DND-41 (cell line): ENCODE data around the gene PTPRN2.

Source experiments
- ATAC-seq: fragments of 200-7000 bp; cut with Tn5 transposase; 3 replicates; pipeline ENCODE4 v1.9.1; 2021; ENCODE audit warnings: low read depth; ENCODE audit not compliant: insufficient read depth
- DNase-seq: peaks from one replicate; pipeline ENCODE4 v3.0.0-alpha.2; 2020
- H2AFZ ChIP-seq: 2 replicates; pipeline ENCODE4 v1.6.0; 2012; ENCODE audit warnings: low read depth, low read length
- H3K27ac ChIP-seq: 2 replicates; pipeline ENCODE4 v1.5.1; 2012; ENCODE audit warnings: low read length, inconsistent platforms
- H3K27me3 ChIP-seq: fragments of 200-600 bp; sonication (generic); 2 replicates; pipeline ENCODE4 v1.6.0; 2012; ENCODE audit warnings: low read length, mild to moderate bottlenecking, inconsistent platforms; ENCODE audit not compliant: insufficient read depth, poor library complexity
- H3K36me3 ChIP-seq: 2 replicates; pipeline ENCODE4 v1.5.1; 2012; ENCODE audit warnings: low read length, inconsistent platforms; ENCODE audit not compliant: insufficient read depth
- H3K4me1 ChIP-seq: 2 replicates; pipeline ENCODE4 v1.5.1; 2012; ENCODE audit warnings: mild to moderate bottlenecking, low read length; ENCODE audit not compliant: insufficient read depth
- H3K4me2 ChIP-seq: 2 replicates; pipeline ENCODE4 v1.6.0; 2012; ENCODE audit warnings: mild to moderate bottlenecking, moderate library complexity, low read length, inconsistent platforms; ENCODE audit not compliant: insufficient read depth
- H3K4me3 ChIP-seq, 2 experiments: fragments of 200-600 bp in 1 of 2; shearing (Covaris generic) in 1 of 2; 2 replicates each; pipeline ENCODE4 v1.5.1; 2012 to 2016; ENCODE audit warnings: inconsistent platforms in 2 of 2, low read length in 2 of 2, mild to moderate bottlenecking in 2 of 2, low read depth in 1 of 2, moderate library complexity in 1 of 2
- H3K79me2 ChIP-seq: 2 replicates; pipeline ENCODE4 v1.6.0; 2012; ENCODE audit warnings: low read length, inconsistent platforms; ENCODE audit not compliant: insufficient read depth
- H3K9ac ChIP-seq: 2 replicates; pipeline ENCODE4 v1.6.0; 2012; ENCODE audit warnings: low read depth, mild to moderate bottlenecking, inconsistent platforms, low read length, moderate library complexity
- H3K9me3 ChIP-seq: 2 replicates; pipeline ENCODE4 v1.5.1; 2012; ENCODE audit warnings: low read length, moderate library complexity, mild to moderate bottlenecking, inconsistent platforms; ENCODE audit not compliant: insufficient read depth, severe bottlenecking
- H4K20me1 ChIP-seq: 2 replicates; pipeline ENCODE4 v1.6.0; 2012; ENCODE audit warnings: low read length; ENCODE audit not compliant: insufficient read depth
- CTCF ChIP-seq: IDR thresholded peaks from 2 replicates; pipeline ENCODE4 v1.5.1; 2012; ENCODE audit warnings: borderline replicate concordance, low read length, moderate library complexity, mild to moderate bottlenecking; ENCODE audit not compliant: poor library complexity, severe bottlenecking; ENCODE audit errors: extremely low read depth
- EZH2 ChIP-seq: IDR thresholded peaks from 3 replicates; pipeline ENCODE4 v1.6.1; 2012; ENCODE audit warnings: borderline replicate concordance, low read depth, mild to moderate bottlenecking, moderate library complexity, low read length, inconsistent platforms; ENCODE audit not compliant: severe bottlenecking

Gene PTPRN2

DNA sequence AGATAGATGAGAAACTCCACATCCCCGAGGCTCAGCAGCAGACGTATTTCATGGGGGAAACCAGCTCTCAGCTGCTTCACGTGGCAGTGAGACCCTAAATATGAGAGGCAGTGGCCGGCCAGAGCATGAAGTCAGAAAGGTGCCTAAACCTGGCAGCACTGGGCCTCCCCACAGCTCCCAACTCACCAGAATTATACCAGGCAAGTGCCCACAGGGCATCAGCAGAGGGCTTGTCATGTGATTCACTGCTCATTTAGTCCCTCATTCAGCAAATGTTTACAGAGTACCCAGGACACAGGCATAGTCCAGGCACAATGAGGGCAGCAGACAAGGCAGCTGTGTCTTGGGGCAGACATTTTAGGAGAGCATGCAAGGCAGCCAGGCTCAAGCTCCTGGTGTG is 212.6 kb downstream of the PTPRN2 start:
- no peak overlapping the region for H3K4me3 ChIP-seq
- no peak overlapping the region for H2AFZ ChIP-seq
- H3K27me3 ChIP-seq = no peaks in the 10 kb centered on the region
- ATAC-seq = no peak
- H3K27ac ChIP-seq = no peak overlapping the region
- no peaks in the 10 kb centered on the region for H4K20me1 ChIP-seq
- TF ChIP-seq EZH2 = no peak
- TF ChIP-seq CTCF = no peak
- H3K36me3 ChIP-seq = no peaks in the 10 kb centered on the region
- H3K9me3 ChIP-seq = peaks cover 3% of the 10 kb centered on the region
- no peaks in the 10 kb centered on the region for H3K4me1 ChIP-seq
- H3K9ac ChIP-seq = no peak overlapping the region
- H3K4me2 ChIP-seq = no peak overlapping the region
- no peaks in the 10 kb centered on the region for H3K79me2 ChIP-seq
- DNase-seq = no peak

GRCh38 chr7:158374586-158374985 is 213.0 kb downstream of the PTPRN2 start:
- Histone ChIP-seq H3K79me2 (no peaks in the 10 kb centered on the region), H3K27me3 (no peaks in the 10 kb centered on the region), H3K4me2 (no peak overlapping the region), H3K9ac (no peak overlapping the region), H3K4me1 (no peaks in the 10 kb centered on the region), H2AFZ (no peak overlapping the region), H3K36me3 (no peaks in the 10 kb centered on the region), H3K9me3 (no peaks in the 10 kb centered on the region), H4K20me1 (no peaks in the 10 kb centered on the region), H3K27ac (no peak overlapping the region), H3K4me3 (no peak overlapping the region)
- DNase-seq = no peak
- ATAC-seq = no peak
- no peak for TF ChIP-seq EZH2
- no peak for TF ChIP-seq CTCF

GRCh38 chr7:158374146-158374545 is 213.5 kb downstream of the PTPRN2 start:
- H4K20me1 ChIP-seq = no peaks in the 10 kb centered on the region

More at GRCh38 chr7:158374146-158374545, 213.5 kb downstream of the PTPRN2 start:
- Histone ChIP-seq H3K27me3 (no peaks in the 10 kb centered on the region), H2AFZ (no peak overlapping the region), H3K4me3 (no peak overlapping the region), H3K27ac (no peak overlapping the region), H3K9ac (no peak overlapping the region), H3K79me2 (no peaks in the 10 kb centered on the region), H3K36me3 (no peaks in the 10 kb centered on the region), H3K9me3 (no peaks in the 10 kb centered on the region), H3K4me2 (no peak overlapping the region), H3K4me1 (no peaks in the 10 kb centered on the region)
- TF ChIP-seq CTCF = no peak
- TF ChIP-seq EZH2 = no peak
- DNase-seq (no peak), ATAC-seq (no peak)
